ENCODE results near the gene ARID3A. TPM values are rescaled to one million over a fixed set of nuclear protein-coding genes. Genes with fewer than 3 reads are reported as not detected.

Gene ARID3A
- total RNA-seq, 1 experiment from 2014 or later = 0.85 TPM

DNA sequence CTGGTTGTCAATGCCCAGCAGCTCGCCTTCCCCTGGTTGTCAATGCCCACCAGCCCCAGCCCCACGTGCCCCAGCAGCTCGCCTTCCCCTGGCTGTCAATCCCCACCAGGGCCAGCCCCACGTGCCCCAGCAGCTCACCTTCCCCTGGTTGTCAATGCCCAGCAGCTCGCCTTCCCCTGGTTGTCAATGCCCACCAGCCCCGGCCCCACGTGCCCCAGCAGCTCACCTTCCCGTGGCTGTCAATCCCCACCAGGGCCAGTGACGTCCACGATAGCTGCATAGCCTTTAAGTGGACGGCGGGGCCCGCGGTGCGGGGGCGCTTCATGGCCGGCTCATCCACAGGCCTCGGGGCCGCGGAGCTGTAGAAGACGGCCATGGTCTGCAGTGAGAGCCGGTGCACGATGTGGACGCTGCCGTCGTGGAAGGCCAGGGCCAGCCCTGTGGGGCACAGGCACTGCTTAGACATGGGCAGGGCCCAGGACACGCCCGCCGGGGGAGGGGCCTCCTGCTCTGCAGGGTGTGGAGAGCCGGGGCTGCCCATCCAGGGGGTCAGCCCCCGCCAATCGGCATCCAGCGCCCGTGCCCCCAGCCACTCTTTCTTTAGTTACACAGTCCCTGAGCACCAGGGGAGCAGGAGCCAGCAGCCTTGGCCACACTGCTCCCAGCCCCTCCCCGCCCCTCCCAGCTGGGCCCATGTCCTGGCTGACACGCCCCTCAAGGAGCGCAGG, 46.0 kb upstream of the ARID3A start:
- no peaks in the 10 kb centered on the region for H3K27me3 Mint-ChIP-seq (ENCODE audit: unreplicated experiment)
- DNase-seq = no peak
- H3K36me3 Mint-ChIP-seq (ENCODE audit: insufficient read depth, unreplicated experiment) = peaks cover 24% of the 10 kb centered on the region
- no peaks in the 10 kb centered on the region for H3K4me1 Mint-ChIP-seq (ENCODE audit: low read depth, unreplicated experiment)
- intact Hi-C loops (cut with micrococcal nuclease; ENCODE audit: unreplicated experiment) = no loop called here
- H3K9me3 Mint-ChIP-seq (ENCODE audit: low read depth, unreplicated experiment) = no peaks in the 10 kb centered on the region
- CTCF ChIA-PET = interaction anchor here (0.5 to 0.7 kb wide), 2 partner anchors 127 to 373 kb away, joined by 3 to 4 read pairs; no protein-coding TSS in a partner anchor
- H3K4me3 Mint-ChIP-seq (ENCODE audit: low read depth, unreplicated experiment) = no peak overlapping the region
- TF ChIP-seq CTCF (IDR thresholded peaks at IDR 0.05; ENCODE audit: unreplicated experiment) = no peak
- no TSS peak for BruUV-seq (replicated peaks)
- H3K27ac Mint-ChIP-seq (ENCODE audit: unreplicated experiment) = no peak overlapping the region

GRCh38 chr19:881385-882071, 44.3 kb upstream of the ARID3A start:
- H3K27ac Mint-ChIP-seq (ENCODE audit: unreplicated experiment) = no peak overlapping the region
- no peaks in the 10 kb centered on the region for H3K27me3 Mint-ChIP-seq (ENCODE audit: unreplicated experiment)
- DNase-seq = no peak
- BruUV-seq (replicated peaks) = no TSS peak
- intact Hi-C loops (cut with micrococcal nuclease; ENCODE audit: unreplicated experiment) = no loop called here
- H3K9me3 Mint-ChIP-seq (ENCODE audit: low read depth, unreplicated experiment) = no peaks in the 10 kb centered on the region
- CTCF ChIA-PET = no interaction called here
- no peak overlapping the region for H3K4me3 Mint-ChIP-seq (ENCODE audit: low read depth, unreplicated experiment)
- no peak for TF ChIP-seq CTCF (IDR thresholded peaks at IDR 0.05; ENCODE audit: unreplicated experiment)
- no peaks in the 10 kb centered on the region for H3K4me1 Mint-ChIP-seq (ENCODE audit: low read depth, unreplicated experiment)
- peaks cover 28% of the 10 kb centered on the region for H3K36me3 Mint-ChIP-seq (ENCODE audit: insufficient read depth, unreplicated experiment)

GRCh38 chr19:882871-883497, 42.9 kb upstream of the ARID3A start:
- no peak overlapping the region for H3K4me3 Mint-ChIP-seq (ENCODE audit: low read depth, unreplicated experiment)

More at GRCh38 chr19:882871-883497, 42.9 kb upstream of the ARID3A start:
- CTCF ChIA-PET = interaction anchor here (0.6 kb wide), 2 partner anchors 32 to 910 kb away, joined by 3 read pairs; no protein-coding TSS in a partner anchor
- no peak for DNase-seq
- Mint-ChIP-seq H3K36me3 (ENCODE audit: insufficient read depth, unreplicated experiment) (peaks cover 36% of the 10 kb centered on the region), H3K9me3 (ENCODE audit: low read depth, unreplicated experiment) (no peaks in the 10 kb centered on the region), H3K4me1 (ENCODE audit: low read depth, unreplicated experiment) (no peaks in the 10 kb centered on the region), H3K27ac (ENCODE audit: unreplicated experiment) (no peak overlapping the region), H3K27me3 (ENCODE audit: unreplicated experiment) (no peaks in the 10 kb centered on the region)
- intact Hi-C loops (cut with micrococcal nuclease; ENCODE audit: unreplicated experiment) = no loop called here
- no peak for TF ChIP-seq CTCF (IDR thresholded peaks at IDR 0.05; ENCODE audit: unreplicated experiment)
- no TSS peak for BruUV-seq (replicated peaks)

All from Calu3 (cell line).